Sigmoid colon (tissue), 4 donors: ENCODE measurements around the gene CCNL2.

ENCODE experiments used
- POLR2AphosphoS5 ChIP-seq, 4 donors: sonication (generic); formaldehyde crosslinking; IDR thresholded peaks; one replicate each; pipeline ENCODE4 v1.6.1; 2017; ENCODE audit warnings: antibody characterized with exemption in 4 of 4
- TF ChIP-seq, protein P1 (sequence below), 4 experiments: fragments of 450-650 bp in 3 of 4; fragments of 200-600 bp in 1 of 4; IDR thresholded peaks; one replicate each; pipeline ENCODE4 v1.5.1; 2016 to 2019; ENCODE audit warnings: antibody characterized with exemption in 4 of 4, mild to moderate bottlenecking in 3 of 4, moderate library complexity in 2 of 4

DNA sequence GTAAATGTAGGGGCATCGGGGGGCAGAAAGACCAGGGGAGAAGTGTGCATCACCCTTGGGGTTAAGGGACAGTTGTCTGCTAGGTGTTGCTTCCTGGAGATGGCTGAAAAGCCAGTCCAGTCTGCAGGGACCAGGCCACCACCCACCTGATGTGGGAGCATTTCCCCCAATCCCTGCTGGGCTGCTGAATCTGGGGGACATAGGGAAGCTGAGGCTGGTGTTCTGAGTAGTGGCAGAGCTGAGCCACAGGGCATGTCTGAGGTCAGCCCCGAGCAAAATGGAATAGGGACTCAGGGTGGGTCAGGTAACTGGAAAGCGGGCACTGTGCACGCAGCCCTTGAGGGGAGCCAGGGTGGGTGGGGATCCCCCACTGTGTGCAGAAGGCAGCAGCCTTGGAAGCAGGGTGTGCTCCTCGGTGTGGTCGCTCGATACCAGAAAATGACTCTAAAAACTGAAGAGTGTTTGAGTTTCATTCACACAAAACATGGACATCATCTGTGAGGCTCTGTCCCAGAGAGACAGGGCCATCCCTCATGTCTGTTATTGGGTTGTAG, 2.4 kb upstream of the CCNL2 start:
- no peak for TF ChIP-seq POLR2AphosphoS5 (IDR thresholded peaks at IDR 0.05)
- TF ChIP-seq, protein P1, sequence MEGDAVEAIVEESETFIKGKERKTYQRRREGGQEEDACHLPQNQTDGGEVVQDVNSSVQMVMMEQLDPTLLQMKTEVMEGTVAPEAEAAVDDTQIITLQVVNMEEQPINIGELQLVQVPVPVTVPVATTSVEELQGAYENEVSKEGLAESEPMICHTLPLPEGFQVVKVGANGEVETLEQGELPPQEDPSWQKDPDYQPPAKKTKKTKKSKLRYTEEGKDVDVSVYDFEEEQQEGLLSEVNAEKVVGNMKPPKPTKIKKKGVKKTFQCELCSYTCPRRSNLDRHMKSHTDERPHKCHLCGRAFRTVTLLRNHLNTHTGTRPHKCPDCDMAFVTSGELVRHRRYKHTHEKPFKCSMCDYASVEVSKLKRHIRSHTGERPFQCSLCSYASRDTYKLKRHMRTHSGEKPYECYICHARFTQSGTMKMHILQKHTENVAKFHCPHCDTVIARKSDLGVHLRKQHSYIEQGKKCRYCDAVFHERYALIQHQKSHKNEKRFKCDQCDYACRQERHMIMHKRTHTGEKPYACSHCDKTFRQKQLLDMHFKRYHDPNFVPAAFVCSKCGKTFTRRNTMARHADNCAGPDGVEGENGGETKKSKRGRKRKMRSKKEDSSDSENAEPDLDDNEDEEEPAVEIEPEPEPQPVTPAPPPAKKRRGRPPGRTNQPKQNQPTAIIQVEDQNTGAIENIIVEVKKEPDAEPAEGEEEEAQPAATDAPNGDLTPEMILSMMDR (IDR thresholded peaks at IDR 0.05): no peak
